Lower leg skin (tissue), 4 donors: Measurements from ENCODE around the gene NT5DC4. TPM values are rescaled to one million over a fixed set of nuclear protein-coding genes. Genes with fewer than 3 reads are reported as not detected.

Source experiments
- DNase-seq, 2 donors: peaks; one replicate each; pipeline ENCODE4 v3.0.0-alpha.2; 2019; ENCODE audit warnings: low spot score in 2 of 2
- H3K4me3 ChIP-seq: fragments of 200-600 bp; sonication (generic); 2 replicates; pipeline ENCODE4 v1.5.1; 2017; ENCODE audit warnings: mild to moderate bottlenecking, low read depth; ENCODE audit not compliant: poor library complexity, severe bottlenecking
- POLR2A ChIP-seq, 2 donors: fragments of 450-650 bp; IDR thresholded peaks; one replicate each; pipeline ENCODE4 v1.6.1; 2016 to 2017; ENCODE audit warnings: antibody characterized with exemption in 2 of 2, mild to moderate bottlenecking in 1 of 2, moderate library complexity in 1 of 2
- WGBS, 2 donors: methylation state at CpG; one replicate each; pipeline ENCODE4 v1.1.5; 2018; 5-methylcytosine and 5-hydroxymethylcytosine counted together
- intact Hi-C: fragments of 100-400 bp; cut with DNase I; formaldehyde crosslinking; loops from one replicate; pipeline ENCODE4 v1.15.0; 2023; ENCODE audit warnings: low total_unique reads
- total RNA-seq, 4 donors: library from RNA; depleted of rRNA; stranded (reverse); fragments of >200 nt; gene quantifications; one replicate each; pipeline ENCODE4 v1.1.0, GENCODE V29; 2016
- TF ChIP-seq, protein P1 (sequence below), 3 donors: fragments of 450-650 bp; IDR thresholded peaks; one replicate each; pipeline ENCODE4 v1.5.1; 2016; ENCODE audit warnings: antibody characterized with exemption in 3 of 3, mild to moderate bottlenecking in 3 of 3, moderate library complexity in 2 of 3

NT5DC4 gene
- total RNA-seq, 4 donors from 2014 or later: not detected

DNA sequence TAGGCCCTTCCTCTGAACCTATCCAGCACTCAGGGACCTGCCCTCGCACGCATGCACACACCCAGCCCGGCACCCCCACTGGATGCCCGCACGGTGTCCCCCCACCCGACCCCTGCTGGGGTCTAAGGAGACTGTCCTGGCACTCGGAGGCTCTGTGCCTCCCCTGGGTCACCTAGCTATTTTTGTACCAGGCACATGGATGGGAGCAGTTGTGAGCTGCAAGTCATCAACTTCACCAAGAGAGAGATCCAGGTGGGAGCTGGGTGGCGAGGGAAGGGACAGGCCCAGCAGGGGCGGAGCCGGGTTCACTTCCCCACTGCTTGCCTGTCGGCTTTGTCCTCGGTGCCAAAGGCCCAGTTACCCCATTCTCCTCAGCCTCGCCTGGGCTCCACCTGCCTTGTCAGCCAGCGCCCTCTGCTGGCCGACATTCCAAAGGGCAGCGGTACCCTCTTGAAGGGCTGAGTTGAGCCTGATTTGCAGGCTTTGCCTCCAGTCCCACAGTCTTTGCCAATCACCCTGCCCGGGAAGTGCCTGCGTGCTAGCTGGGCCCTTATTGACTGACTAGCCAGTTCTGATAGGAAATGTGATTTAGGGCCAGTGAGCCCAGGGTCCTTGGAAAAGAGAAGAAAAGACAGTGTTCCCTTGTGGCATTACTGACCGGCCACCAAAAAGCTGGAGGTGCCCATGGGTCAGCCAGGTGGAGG, 5.8 kb downstream of the NT5DC4 start:
- intact Hi-C loops: loop anchor here (10.0 kb wide), 1 partner anchor 242 kb away; the partner anchor contains the start of gene TTL
- WGBS, 2 donors: 31 to 33% methylated on average over 16 to 17 of the region's 19 CpGs
- no peak overlapping the region for H3K4me3 ChIP-seq
- DNase-seq: peak; percentile 87 to 98
- TF ChIP-seq POLR2A (IDR thresholded peaks at IDR 0.05): no peak
- TF ChIP-seq, protein P1, sequence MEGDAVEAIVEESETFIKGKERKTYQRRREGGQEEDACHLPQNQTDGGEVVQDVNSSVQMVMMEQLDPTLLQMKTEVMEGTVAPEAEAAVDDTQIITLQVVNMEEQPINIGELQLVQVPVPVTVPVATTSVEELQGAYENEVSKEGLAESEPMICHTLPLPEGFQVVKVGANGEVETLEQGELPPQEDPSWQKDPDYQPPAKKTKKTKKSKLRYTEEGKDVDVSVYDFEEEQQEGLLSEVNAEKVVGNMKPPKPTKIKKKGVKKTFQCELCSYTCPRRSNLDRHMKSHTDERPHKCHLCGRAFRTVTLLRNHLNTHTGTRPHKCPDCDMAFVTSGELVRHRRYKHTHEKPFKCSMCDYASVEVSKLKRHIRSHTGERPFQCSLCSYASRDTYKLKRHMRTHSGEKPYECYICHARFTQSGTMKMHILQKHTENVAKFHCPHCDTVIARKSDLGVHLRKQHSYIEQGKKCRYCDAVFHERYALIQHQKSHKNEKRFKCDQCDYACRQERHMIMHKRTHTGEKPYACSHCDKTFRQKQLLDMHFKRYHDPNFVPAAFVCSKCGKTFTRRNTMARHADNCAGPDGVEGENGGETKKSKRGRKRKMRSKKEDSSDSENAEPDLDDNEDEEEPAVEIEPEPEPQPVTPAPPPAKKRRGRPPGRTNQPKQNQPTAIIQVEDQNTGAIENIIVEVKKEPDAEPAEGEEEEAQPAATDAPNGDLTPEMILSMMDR (IDR thresholded peaks at IDR 0.05): peak in 1 of 3 donors; percentile 94

DNA sequence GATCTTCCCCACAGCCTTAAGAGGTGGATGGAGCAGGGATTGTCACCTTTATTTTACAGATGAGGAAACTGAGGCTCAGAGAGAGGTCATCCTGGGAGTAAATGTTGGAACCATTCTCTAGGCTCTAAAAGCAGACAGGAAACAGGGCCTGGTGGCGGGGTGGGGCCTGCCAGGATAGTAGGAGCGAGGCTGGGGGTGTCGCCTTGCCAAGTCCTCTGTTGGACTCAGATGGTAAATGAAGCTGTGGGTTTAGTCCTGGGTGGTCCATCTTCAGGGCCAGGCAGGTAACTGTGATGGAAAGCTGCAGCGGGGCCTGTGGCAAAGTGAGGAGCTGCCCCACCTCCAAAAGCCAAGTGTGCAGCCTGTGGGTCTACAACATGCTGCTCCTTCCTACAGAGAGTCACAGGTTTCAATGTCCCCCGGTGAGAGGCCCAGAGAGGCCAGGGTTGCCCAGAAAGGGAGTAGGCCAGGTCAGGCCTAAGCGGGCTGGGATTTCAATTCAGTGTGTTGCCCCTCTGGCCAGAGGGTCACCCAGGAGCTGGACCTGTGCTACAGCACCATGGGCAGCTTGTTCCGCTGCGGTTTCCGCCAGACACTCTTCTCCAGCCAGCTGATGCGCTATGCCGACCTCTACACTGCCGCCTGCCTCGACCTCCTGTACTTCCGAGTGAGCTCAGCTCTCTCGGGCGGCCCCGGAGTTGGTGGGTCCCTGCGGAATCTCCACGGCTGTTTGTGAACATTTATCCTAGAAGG, 6.6 kb downstream of the NT5DC4 start:
- intact Hi-C loops: loop anchor here (10.0 kb wide), 1 partner anchor 243 kb away; the partner anchor contains the start of gene TTL
- 87 to 90% methylated on average over 16 to 19 of the region's 19 CpGs for WGBS, 2 donors
- H3K4me3 ChIP-seq: no peak overlapping the region
- TF ChIP-seq, protein P1 (IDR thresholded peaks at IDR 0.05): no peak
- no peak for TF ChIP-seq POLR2A (IDR thresholded peaks at IDR 0.05)
- DNase-seq: no peak

DNA sequence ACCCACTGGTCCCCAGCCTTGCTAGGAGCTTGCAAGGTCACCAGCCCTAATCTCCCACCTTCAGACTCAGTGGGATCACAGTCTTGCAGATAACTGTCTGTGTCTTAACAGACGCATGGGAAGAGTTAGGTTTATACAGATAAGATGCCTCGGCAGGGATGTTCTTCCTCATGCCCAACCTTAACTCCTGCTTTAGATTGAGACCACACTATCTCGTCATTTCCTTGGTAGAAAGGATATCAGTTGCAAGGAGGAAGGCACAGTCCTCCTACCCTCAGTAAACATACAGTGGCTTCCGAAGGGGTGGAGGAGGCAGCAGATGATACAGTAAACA, 7.2 kb downstream of the NT5DC4 start:
- 76 to 83% methylated on average over 4 of the region's 4 CpGs for WGBS, 2 donors
- DNase-seq: no peak

DNA sequence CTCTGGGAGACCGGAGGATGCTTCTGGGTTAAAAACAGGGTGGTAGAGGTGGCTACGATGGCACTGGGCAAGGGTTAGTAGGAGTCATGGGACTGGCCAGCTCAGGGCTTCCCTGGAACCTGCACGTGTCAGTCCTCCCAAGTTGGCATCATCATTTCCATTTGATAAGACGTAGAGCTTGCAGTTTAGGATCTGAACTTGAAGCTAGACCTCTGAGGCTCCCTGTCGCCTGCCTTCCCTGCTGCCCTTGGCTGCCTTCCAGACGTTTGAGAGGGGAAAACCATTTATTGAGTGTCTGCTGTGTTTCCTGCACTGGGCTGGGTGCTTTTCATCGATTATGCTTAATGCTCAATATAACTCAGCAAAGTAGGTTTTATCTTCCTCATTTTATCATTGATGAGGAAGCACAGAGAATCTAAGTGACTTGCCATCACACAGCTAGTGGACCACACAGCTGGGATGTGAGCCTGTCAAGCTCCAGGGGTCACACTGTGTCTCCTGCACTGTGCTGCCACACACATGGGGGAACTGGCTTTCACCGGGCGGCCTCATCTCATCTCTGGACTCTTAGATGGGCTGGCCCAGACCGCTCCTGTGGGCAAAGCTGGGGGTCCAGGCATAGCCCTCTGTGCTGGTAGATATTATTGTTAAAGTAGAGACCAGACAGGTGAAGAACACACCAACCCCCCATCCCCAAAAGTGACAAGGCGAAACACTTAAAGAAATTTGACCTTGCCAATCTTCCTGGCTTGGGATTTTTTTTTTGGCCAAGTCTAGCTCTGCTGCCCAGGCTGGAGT, 7.8 kb downstream of the NT5DC4 start:
- 62% methylated on average over 11 of the region's 11 CpGs for WGBS, 2 donors
- no peak overlapping the region for H3K4me3 ChIP-seq
- no peak for DNase-seq
- TF ChIP-seq, protein P1 (IDR thresholded peaks at IDR 0.05): no peak
- no peak for TF ChIP-seq POLR2A (IDR thresholded peaks at IDR 0.05)
- intact Hi-C loops: loop anchor here (10.0 kb wide), 1 partner anchor 244 kb away; the partner anchor contains the start of gene TTL

More for the DNA sequence above, 7.2 kb downstream of the NT5DC4 start:
- intact Hi-C loops: loop anchor here (10.0 kb wide), 1 partner anchor 243 kb away; the partner anchor contains the start of gene TTL
- TF ChIP-seq, protein P1 (IDR thresholded peaks at IDR 0.05): no peak
- TF ChIP-seq POLR2A (IDR thresholded peaks at IDR 0.05): no peak
- no peak overlapping the region for H3K4me3 ChIP-seq

DNA sequence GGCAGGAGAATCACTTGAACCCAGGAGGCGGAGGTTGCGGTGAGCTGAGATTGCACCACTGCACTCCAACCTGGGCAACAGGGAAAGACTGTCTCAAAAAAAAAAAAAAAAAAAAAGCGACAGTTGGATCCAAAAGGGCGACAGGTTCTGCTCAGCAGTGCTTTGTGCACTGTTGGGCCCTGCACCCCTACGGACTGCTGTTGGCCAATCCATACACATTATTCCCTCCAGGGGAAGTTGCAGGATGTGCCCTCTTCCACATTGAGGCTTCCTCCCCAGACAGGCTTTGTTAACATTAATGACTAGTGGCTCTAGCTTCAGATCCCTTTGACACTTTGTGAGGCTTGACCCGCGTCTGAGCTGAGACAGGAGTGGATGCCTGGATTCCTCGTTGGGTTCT, 9.4 kb downstream of the NT5DC4 start:
- intact Hi-C loops: no loop called here
- TF ChIP-seq POLR2A (IDR thresholded peaks at IDR 0.05): no peak
- TF ChIP-seq, protein P1 (IDR thresholded peaks at IDR 0.05): no peak
- WGBS, 2 donors: 81 to 84% methylated on average over 8 of the region's 8 CpGs
- no peak overlapping the region for H3K4me3 ChIP-seq
- DNase-seq: no peak
